Lung (tissue), 12 donors: ENCODE results near the gene PEX19. TPM values are rescaled to one million over a fixed set of nuclear protein-coding genes. Genes with fewer than 3 reads are reported as not detected.

Source experiments
- ATAC-seq: fragments of 200-7000 bp; cut with Tn5 transposase; one replicate; pipeline ENCODE4 v1.9.1; 2020; ENCODE audit warnings: moderate number of reproducible peaks; ENCODE audit not compliant: insufficient read depth, low FRiP score
- DNase-seq, 3 donors: peaks; one replicate each; pipeline ENCODE4 v3.0.0-alpha.2; 2013 to 2017
- H3K27ac ChIP-seq, 2 donors: one replicate each; pipeline ENCODE4 v1.5.1; 2013; ENCODE audit warnings: mild to moderate bottlenecking in 2 of 2, moderate library complexity in 2 of 2, control low read depth in 1 of 2, inconsistent platforms in 1 of 2, low read depth in 1 of 2, low read length in 1 of 2
- H3K27me3 ChIP-seq, 3 donors: one replicate each; pipeline ENCODE4 v1.5.1; 2013; ENCODE audit warnings: low read length in 2 of 3; ENCODE audit not compliant: control insufficient read depth in 3 of 3, insufficient read depth in 3 of 3
- H3K36me3 ChIP-seq, 4 donors: one replicate each; pipeline ENCODE4 v1.5.1; 2013; ENCODE audit warnings: low read length in 4 of 4, mild to moderate bottlenecking in 1 of 4, moderate library complexity in 1 of 4; ENCODE audit not compliant: control insufficient read depth in 4 of 4, insufficient read depth in 4 of 4
- H3K4me1 ChIP-seq, 5 donors: one replicate each; pipeline ENCODE4 v1.5.1; 2013; ENCODE audit warnings: low read length in 5 of 5, mild to moderate bottlenecking in 2 of 5, moderate library complexity in 1 of 5; ENCODE audit not compliant: control insufficient read depth in 5 of 5, insufficient read depth in 5 of 5
- H3K4me3 ChIP-seq: one replicate; pipeline ENCODE4 v1.5.1; 2013; ENCODE audit warnings: mild to moderate bottlenecking, control low read depth, moderate library complexity
- H3K9ac ChIP-seq, 2 donors: one replicate each; pipeline ENCODE4 v1.5.1; 2013; ENCODE audit warnings: low read length in 2 of 2, control low read depth in 1 of 2; ENCODE audit not compliant: insufficient read depth in 1 of 2
- H3K9me3 ChIP-seq, 4 donors: one replicate each; pipeline ENCODE4 v1.5.1; 2013; ENCODE audit warnings: low read length in 3 of 4, mild to moderate bottlenecking in 1 of 4, moderate library complexity in 1 of 4; ENCODE audit not compliant: control insufficient read depth in 4 of 4, insufficient read depth in 3 of 4
- WGBS, 2 donors: extraction: QIAGEN DNeasy Blood & Tissue Kit; methylation state at CpG; one replicate each; pipeline ENCODE4 v1.1.7; 2013; 5-methylcytosine and 5-hydroxymethylcytosine counted together
- polyA plus RNA-seq, 2 donors: library from polyadenylated mRNA; stranded (reverse); fragments of 200-250 nt; gene quantifications; one replicate each; pipeline ENCODE4 v1.2.1, GENCODE V29; 2013
- total RNA-seq, 2 donors: library from RNA; depleted of rRNA in 1 of 2; stranded (reverse); fragments of >200 nt in 1 of 2; gene quantifications; one replicate each; pipeline ENCODE4 v1.2.1, GENCODE V29; 2014 to 2021
- TF ChIP-seq, protein P1 (sequence below): IDR thresholded peaks from 2 replicates; pipeline ENCODE4 v1.5.1; 2012; ENCODE audit warnings: mild to moderate bottlenecking; ENCODE audit errors: control extremely low read depth, extremely low read depth
- donor health status: control.
- donor health status: control.
- donor health status: Bipolar disorder and iron deficiency.
- donor health status: healthy.
- donor health status: DM: yes; HTN: yes; CAD: no.

PEX19 gene
- total and polyA plus RNA-seq, 4 donors, result 13.1 to 60.7 (median 44.5) TPM

DNA sequence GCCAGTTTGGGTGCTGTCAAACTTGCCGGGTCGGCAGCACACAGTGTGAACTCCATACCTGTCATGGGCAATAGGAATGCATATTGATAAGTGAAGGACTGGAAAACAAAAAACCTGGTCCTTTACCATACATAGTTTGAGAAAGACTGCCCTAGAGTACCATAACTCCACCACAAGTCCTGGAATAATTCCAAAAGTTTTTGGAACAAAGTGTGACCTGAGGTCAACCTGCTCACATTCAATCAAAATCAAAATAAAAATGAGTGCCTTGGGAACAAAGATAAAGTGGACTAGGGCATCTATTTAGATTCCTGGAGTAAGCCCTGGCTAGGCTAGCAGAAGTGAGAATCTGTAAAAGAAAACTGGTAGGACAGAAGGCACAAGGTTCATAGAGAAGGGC, 7.6 kb downstream of the PEX19 start:
- WGBS, 2 donors, result 83 to 94% methylated on average over 2 of the region's 2 CpGs
- no peaks in the 10 kb centered on the region for H3K9me3 ChIP-seq
- H3K27me3 ChIP-seq, result no peaks in the 10 kb centered on the region
- TF ChIP-seq, protein P1, sequence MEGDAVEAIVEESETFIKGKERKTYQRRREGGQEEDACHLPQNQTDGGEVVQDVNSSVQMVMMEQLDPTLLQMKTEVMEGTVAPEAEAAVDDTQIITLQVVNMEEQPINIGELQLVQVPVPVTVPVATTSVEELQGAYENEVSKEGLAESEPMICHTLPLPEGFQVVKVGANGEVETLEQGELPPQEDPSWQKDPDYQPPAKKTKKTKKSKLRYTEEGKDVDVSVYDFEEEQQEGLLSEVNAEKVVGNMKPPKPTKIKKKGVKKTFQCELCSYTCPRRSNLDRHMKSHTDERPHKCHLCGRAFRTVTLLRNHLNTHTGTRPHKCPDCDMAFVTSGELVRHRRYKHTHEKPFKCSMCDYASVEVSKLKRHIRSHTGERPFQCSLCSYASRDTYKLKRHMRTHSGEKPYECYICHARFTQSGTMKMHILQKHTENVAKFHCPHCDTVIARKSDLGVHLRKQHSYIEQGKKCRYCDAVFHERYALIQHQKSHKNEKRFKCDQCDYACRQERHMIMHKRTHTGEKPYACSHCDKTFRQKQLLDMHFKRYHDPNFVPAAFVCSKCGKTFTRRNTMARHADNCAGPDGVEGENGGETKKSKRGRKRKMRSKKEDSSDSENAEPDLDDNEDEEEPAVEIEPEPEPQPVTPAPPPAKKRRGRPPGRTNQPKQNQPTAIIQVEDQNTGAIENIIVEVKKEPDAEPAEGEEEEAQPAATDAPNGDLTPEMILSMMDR, result no peak
- no peak overlapping the region for H3K9ac ChIP-seq
- no peak overlapping the region for H3K27ac ChIP-seq
- H3K4me3 ChIP-seq, result no peak overlapping the region
- no peak for DNase-seq
- peaks cover 25 to 44% (median 36%) of the 10 kb centered on the region in 4 donors for H3K36me3 ChIP-seq
- peaks cover 0 to 4% (median 0%) of the 10 kb centered on the region in 5 donors for H3K4me1 ChIP-seq
- no peak for ATAC-seq

- Histone ChIP-seq H3K27ac (no peak overlapping the region), H3K9me3 (no peaks in the 10 kb centered on the region), H3K36me3 (no peaks in the 10 kb centered on the region), H3K27me3 (no peaks in the 10 kb centered on the region), H3K4me1 (no peaks in the 10 kb centered on the region), H3K9ac (no peak overlapping the region), H3K4me3 (no peak overlapping the region)
- ATAC-seq (no peak), DNase-seq (no peak)
- TF ChIP-seq, protein P1, result no peak
- 100% methylated on average over 1 of the region's 1 CpG for WGBS, 2 donors
These were observed 13.9 kb downstream of the PEX19 start for GRCh38 chr1:160271025-160271424.

- H3K27ac ChIP-seq, result no peak overlapping the region
- 86 to 88% methylated on average over 9 to 10 of the region's 10 CpGs for WGBS, 2 donors
- TF ChIP-seq, protein P1, result no peak
- no peaks in the 10 kb centered on the region for H3K27me3 ChIP-seq
- H3K9ac ChIP-seq, result no peak overlapping the region
- ATAC-seq (no peak), DNase-seq (no peak)
- H3K36me3 ChIP-seq, result no peaks in the 10 kb centered on the region
- H3K4me3 ChIP-seq, result no peak overlapping the region
- H3K4me1 ChIP-seq, result peaks cover 0 to 5% (median 0%) of the 10 kb centered on the region in 5 donors
- no peaks in the 10 kb centered on the region for H3K9me3 ChIP-seq
These were observed 17.5 kb downstream of the PEX19 start for GRCh38 chr1:160267284-160267991.
